PFSK-1 (cell line): ENCODE data around the gene HAX1.

ENCODE experiments used
- FOXP2 ChIP-seq: optimal IDR thresholded peaks from 2 replicates; pipeline ENCODE3; 2011; ENCODE audit warnings: borderline replicate concordance, control low read depth, inconsistent platforms; ENCODE audit not compliant: insufficient read depth; ENCODE audit errors: extremely low read length, extremely low read depth
- REST ChIP-seq, 2 experiments: IDR thresholded peaks; 2 replicates each; pipeline versions ENCODE4 v1.6.1 to v1.8.0; 2011 to 2012; ENCODE audit warnings: low read depth in 2 of 2, low read length in 2 of 2, control low read depth in 1 of 2, inconsistent platforms in 1 of 2, mild to moderate bottlenecking in 1 of 2, moderate library complexity in 1 of 2; ENCODE audit not compliant: insufficient read depth in 1 of 2
- SIN3A ChIP-seq: IDR thresholded peaks from 2 replicates; pipeline ENCODE4 v1.6.1; 2012; ENCODE audit warnings: mild to moderate bottlenecking, low read length, moderate library complexity, borderline replicate concordance; ENCODE audit not compliant: insufficient read depth

- TF ChIP-seq SIN3A (no peak), REST (IDR thresholded peaks at IDR 0.05; ENCODE audit: insufficient read depth in 1 of 2, low read depth in 2 of 2, low read length in 2 of 2) (no peak), FOXP2 (no peak)
Observed at GRCh38 chr1:154265586-154265985, 6.8 kb upstream of the HAX1 start.
